Ascending aorta (tissue), 2 donors: ENCODE data around the gene C2orf80. TPM values are rescaled to one million over a fixed set of nuclear protein-coding genes. Genes with fewer than 3 reads are reported as not detected.

ENCODE experiments used
- DNase-seq, 2 donors: peaks; one replicate each; pipeline ENCODE4 v3.0.0-alpha.2; 2019; ENCODE audit warnings: low spot score in 2 of 2
- H3K27ac ChIP-seq, 2 donors: fragments of 200-600 bp; sonication (generic); one replicate each; pipeline ENCODE4 v1.5.1; 2016 to 2017; ENCODE audit warnings: mild to moderate bottlenecking in 1 of 2
- H3K27me3 ChIP-seq: fragments of 200-600 bp; sonication (generic); one replicate; pipeline ENCODE4 v1.5.1; 2017
- H3K36me3 ChIP-seq, 2 donors: fragments of 200-600 bp; sonication (generic); one replicate each; pipeline ENCODE4 v1.5.1; 2016
- H3K4me1 ChIP-seq, 2 donors: fragments of 200-600 bp; sonication (generic); one replicate each; pipeline ENCODE4 v1.5.1; 2016 to 2017; ENCODE audit warnings: mild to moderate bottlenecking in 1 of 2
- H3K4me3 ChIP-seq, 2 donors: fragments of 200-600 bp; sonication (generic); one replicate each; pipeline ENCODE4 v1.5.1; 2016 to 2017; ENCODE audit warnings: mild to moderate bottlenecking in 1 of 2
- H3K9me3 ChIP-seq, 2 donors: fragments of 200-600 bp; sonication (generic); one replicate each; pipeline ENCODE4 v1.5.1; 2016
- CTCF ChIP-seq, 3 experiments: fragments of 200-600 bp in 2 of 3; fragments of 450-650 bp in 1 of 3; sonication (generic) in 2 of 3; IDR thresholded peaks; one replicate each; pipeline ENCODE4 v1.5.1; 2016 to 2019; ENCODE audit warnings: antibody characterized with exemption in 3 of 3, mild to moderate bottlenecking in 1 of 3, moderate library complexity in 1 of 3
- intact Hi-C: fragments of 100-400 bp; cut with DNase I; formaldehyde crosslinking; loops from one replicate; pipeline ENCODE4 v1.15.1; 2023
- total RNA-seq: library from RNA; depleted of rRNA; stranded (reverse); fragments of >200 nt; gene quantifications from one replicate; pipeline ENCODE4 v1.1.0, GENCODE V29; 2016

The C2orf80 gene
- total RNA-seq, 1 donor from 2014 or later, result not detected

DNA sequence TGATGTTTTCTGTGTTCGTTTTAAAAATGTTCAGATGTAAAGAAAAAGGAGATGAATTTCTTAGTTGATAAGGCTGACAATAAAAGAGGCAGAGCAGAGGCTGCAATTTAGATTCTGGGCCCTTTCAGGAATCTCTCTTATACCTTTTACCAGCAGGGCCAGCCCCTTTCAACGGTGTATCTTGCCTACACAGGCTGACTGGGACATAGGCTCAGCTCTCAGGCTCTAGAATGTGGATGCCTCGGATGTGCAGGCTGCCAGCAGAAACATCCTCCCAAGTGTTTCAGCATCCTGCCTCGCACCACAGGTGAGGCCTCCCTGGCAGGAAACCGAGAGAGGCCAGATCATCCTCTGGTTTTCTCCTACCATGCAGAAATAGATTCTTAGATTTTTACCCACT is 3.4 kb downstream of the C2orf80 start:
- H3K27ac ChIP-seq, result no peak overlapping the region
- no peaks in the 10 kb centered on the region for H3K4me1 ChIP-seq
- no peaks in the 10 kb centered on the region for H3K27me3 ChIP-seq
- intact Hi-C loops, result no loop called here
- no peaks in the 10 kb centered on the region for H3K9me3 ChIP-seq
- no peak for DNase-seq
- no peak for TF ChIP-seq CTCF (IDR thresholded peaks at IDR 0.05)
- no peak overlapping the region for H3K4me3 ChIP-seq
- H3K36me3 ChIP-seq, result no peaks in the 10 kb centered on the region

DNA sequence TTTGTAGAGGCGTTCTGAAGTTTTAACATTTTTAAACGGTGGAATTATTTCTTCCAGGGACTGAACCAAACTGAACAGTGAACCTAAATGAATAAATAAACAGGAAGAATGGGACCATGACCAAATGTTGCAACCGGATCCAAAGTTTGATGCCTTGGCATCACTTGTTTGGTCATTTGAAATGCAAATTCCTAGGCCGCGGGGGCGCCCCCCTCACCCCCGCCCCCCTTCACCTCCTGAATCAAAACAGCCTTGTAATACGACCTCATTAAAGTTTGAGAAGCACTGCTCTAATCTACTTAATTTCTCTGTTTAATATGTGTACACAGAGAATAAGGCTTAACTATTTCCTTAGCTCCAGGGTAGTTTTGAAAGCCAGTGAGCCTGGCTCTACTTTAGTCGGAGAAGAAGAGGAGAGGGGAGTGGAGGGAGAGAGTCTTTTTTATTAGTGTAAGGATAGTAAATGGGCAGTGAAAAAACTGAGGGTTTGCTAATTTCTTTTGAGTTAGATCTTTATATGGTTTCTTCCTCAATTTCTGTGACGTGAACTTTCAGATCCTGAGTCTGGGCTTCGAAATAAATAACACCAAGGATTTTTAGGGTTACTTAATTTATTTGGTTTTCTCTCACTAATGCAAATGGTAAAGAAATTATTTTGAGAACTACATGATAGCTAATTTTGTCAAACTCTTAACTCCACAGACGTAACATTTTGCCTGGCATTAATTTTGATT is 5.7 kb downstream of the C2orf80 start:
- H3K4me3 ChIP-seq, result peak overlapping the region in 1 of 2 donors; percentile 28
- H3K9me3 ChIP-seq, result no peaks in the 10 kb centered on the region
- no peaks in the 10 kb centered on the region for H3K27me3 ChIP-seq
- intact Hi-C loops, result no loop called here
- no peaks in the 10 kb centered on the region for H3K36me3 ChIP-seq
- no peak for DNase-seq
- H3K27ac ChIP-seq, result no peak overlapping the region
- TF ChIP-seq CTCF (IDR thresholded peaks at IDR 0.05), result no peak
- no peaks in the 10 kb centered on the region for H3K4me1 ChIP-seq

- no peaks in the 10 kb centered on the region for H3K27me3 ChIP-seq
- no peak for TF ChIP-seq CTCF (IDR thresholded peaks at IDR 0.05)
- H3K36me3 ChIP-seq, result no peaks in the 10 kb centered on the region
- H3K9me3 ChIP-seq, result no peaks in the 10 kb centered on the region
- H3K4me3 ChIP-seq, result peak overlapping the region in 1 of 2 donors; percentile 28
- H3K4me1 ChIP-seq, result no peaks in the 10 kb centered on the region
- DNase-seq, result no peak
- intact Hi-C loops, result no loop called here
- H3K27ac ChIP-seq, result no peak overlapping the region
Measured at GRCh38 chr2:208183526-208183925, 6.3 kb downstream of the C2orf80 start.

- DNase-seq, result no peak
- TF ChIP-seq CTCF (IDR thresholded peaks at IDR 0.05), result no peak
- H3K27me3 ChIP-seq, result no peaks in the 10 kb centered on the region
- intact Hi-C loops, result no loop called here
- no peaks in the 10 kb centered on the region for H3K4me1 ChIP-seq
- H3K36me3 ChIP-seq, result no peaks in the 10 kb centered on the region
- no peak overlapping the region for H3K27ac ChIP-seq
- H3K9me3 ChIP-seq, result no peaks in the 10 kb centered on the region
- H3K4me3 ChIP-seq, result no peak overlapping the region
Measured at GRCh38 chr2:208182835-208183234, 7.0 kb downstream of the C2orf80 start.

DNA sequence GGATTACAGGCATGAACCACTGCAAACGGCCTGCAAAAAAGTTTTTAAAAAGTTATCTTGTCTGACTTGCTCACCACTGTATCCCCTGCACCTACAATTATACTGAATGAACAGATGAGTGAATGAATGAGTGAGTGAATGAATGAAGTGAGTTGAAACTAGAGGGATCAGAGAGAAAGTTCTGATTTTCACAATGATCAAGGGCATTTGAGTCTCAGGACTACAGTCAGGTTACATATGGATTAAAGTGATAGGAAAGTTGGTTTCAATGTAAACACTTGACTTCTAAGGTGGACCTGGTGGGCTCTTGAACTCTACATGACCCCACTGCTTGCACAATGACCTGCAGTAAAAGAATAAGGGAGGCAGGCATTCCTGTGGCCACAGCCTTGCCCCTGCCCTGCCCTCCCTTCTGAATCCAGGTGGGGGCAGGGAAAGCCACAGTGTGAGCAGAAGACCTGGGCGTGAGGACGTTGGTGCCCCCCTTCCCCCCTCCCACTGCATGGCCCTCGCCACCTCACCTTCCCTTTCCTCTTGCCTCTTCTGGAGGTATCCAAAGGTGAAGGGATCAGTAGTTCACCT is 10.7 kb downstream of the C2orf80 start:
- Histone ChIP-seq H3K27me3 (no peaks in the 10 kb centered on the region), H3K4me3 (no peak overlapping the region), H3K27ac (no peak overlapping the region), H3K9me3 (no peaks in the 10 kb centered on the region), H3K36me3 (no peaks in the 10 kb centered on the region), H3K4me1 (no peaks in the 10 kb centered on the region)
- TF ChIP-seq CTCF (IDR thresholded peaks at IDR 0.05), result no peak
- DNase-seq, result no peak
- intact Hi-C loops, result no loop called here
